NCI-H2196 (cell line): ENCODE measurements around the gene CAMK2A.

ENCODE experiments used
- DNase-seq: peaks from one replicate; lab custom pipeline; 2025; ENCODE audit not compliant: unreplicated experiment; lab: John Stamatoyannopoulos, UW

Gene CAMK2A

DNA sequence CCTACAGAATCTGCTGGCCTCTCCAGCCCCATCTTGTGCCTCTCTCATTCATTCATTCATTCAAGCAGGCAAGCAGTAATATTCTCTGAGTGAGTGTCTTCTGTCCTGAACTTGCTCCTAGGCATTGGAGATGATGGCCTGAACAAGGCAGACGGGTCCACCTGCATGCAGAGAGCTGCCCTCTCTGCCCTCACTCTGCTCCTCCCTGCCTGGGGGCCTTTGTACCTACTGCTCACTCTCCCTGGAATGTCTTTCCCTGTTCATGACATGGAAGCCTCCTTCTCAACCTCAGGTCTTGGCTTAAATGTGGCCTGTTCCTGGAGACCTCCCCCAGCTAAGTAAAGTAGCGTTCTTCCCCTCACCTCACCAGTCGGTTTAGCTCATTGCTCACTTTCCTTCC, 116.4 kb downstream of the CAMK2A start:
- no peak for DNase-seq

DNA sequence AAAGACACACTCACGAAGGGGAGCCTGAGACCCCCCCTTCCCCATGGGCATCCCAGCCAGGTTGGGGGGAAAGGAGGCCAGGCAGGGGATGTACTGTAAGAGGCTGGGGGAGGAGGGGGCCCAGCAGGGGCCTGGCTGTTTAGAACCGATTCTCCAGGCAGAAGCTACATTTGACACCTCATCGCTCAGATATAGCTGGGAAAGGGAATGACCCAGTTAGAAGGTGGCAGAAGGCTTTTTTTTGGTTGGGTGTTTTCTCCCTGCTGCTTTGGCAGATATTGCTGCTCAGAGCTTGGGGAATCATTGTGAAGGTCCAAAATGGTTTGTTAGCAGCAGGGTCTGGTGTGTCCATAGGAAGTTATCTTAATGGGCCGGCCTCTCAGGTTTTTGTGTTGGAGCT, 117.0 kb downstream of the CAMK2A start:
- no peak for DNase-seq

DNA sequence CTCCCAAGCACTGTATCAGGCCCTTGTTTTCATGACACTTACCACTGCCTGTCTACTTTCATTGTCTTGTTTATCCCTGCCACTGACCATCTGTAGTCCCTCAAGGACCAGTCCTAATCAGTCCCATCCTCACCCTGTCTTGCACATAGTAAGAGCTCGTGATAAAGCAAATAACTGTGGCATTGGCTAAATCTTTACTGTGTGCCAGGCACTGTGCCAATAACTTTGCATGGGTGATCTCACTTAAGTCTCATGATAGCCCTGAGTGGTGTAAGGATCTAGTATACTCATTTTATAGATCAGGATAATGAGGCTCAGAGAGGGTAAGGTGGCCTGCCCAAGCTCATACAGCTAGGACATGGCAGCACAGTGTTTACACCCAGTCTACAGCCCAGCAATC, 117.4 kb downstream of the CAMK2A start:
- DNase-seq: no peak
